ENCODE measurements around the gene DGKG.

The DGKG gene

DNA sequence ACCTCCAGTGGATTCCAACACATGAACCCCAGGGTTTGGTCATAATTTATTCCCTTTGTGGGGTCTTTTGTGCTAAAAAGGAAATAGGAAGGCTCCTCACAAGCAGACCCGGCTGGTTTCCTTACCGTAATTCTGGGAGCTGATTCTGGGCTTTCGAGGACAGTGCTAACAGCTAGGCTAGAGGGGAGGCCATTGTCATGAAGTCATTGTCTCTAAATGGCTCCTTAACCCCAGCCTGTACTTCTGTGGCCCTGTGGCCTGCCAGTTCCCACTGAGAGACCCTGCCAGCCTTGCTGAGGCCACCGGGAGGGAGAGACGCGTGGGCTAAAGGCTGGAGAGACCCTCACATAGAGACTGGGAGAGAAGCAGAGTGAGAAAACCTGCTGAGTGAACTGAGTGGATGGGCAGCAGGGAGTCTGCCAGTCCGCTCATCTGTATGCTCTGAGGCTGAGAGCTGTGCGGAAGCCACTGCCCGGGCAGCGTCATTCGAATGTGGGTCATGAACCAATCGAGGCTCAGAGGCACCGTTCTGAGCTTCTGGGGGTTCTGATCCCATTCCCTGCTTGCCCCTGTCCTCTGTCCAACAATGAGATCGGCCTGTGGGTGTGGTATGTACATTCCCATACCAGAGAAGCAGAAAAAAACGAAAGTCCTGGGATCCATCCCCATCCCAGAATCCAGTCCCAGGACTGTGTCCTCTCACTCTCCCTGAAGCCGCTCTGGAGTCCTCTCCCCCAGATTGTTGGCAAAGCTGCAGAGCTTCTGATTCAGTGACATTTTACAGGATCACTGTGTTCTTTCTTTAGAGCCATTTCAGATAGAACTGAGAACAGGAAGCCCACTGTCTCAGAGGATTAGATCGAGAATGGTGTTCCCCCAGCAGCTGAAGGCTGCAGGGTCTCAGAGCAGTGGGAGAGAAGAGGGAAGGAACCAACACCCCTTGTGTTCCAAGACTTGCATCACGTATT is 21.3 kb upstream of the DGKG start:
- FAIRE-seq, result no peak

DNA sequence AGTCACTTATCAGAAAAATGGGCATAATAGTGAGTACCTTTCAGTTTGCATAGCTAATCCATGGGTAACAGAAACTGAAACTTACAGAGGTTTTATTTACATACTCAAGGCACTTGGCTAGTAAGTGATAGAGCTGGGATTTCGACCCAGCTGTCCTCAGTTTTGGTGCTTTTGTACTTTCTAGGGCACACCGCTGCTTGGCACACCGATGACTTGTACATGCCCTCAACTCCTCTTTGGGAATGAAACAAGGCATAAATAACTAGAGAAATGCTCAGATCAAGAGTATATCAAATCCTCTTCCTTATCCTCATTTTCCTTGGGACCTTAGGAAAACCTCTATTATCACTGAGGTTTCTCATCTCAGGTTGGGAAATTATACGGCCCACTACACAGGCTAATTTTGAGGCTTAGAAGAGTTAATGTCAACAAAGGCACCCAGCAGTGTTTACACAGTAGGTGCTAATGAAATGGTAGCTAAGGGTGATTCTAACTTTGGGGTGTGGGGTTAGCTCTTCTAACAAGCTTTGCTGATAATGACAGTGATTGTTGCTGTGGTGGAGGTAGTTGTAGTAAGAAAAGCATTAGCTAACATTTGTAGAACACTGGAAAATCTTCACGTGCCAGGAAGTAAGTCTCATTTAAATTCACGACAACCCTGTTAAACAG is 20.3 kb upstream of the DGKG start:
- FAIRE-seq, result no peak
- no peak for DNase-seq (ENCODE audit: insufficient read length)
- no peak for TF ChIP-seq POLR2AphosphoS5 (IDR thresholded peaks at IDR 0.05; ENCODE audit: low read depth, low read length)
- no peak for TF ChIP-seq POLR2A (IDR thresholded peaks at IDR 0.05; ENCODE audit: low read depth, low read length)
- TF ChIP-seq TAF1 (IDR thresholded peaks at IDR 0.05; ENCODE audit: borderline replicate concordance, low read depth, low read length), result no peak

More for the DNA sequence above, 21.3 kb upstream of the DGKG start:
- TF ChIP-seq TAF1 (IDR thresholded peaks at IDR 0.05; ENCODE audit: borderline replicate concordance, low read depth, low read length) (no peak), POLR2AphosphoS5 (IDR thresholded peaks at IDR 0.05; ENCODE audit: low read depth, low read length) (no peak), POLR2A (IDR thresholded peaks at IDR 0.05; ENCODE audit: low read depth, low read length) (no peak)
- DNase-seq (ENCODE audit: insufficient read length), result no peak

DNA sequence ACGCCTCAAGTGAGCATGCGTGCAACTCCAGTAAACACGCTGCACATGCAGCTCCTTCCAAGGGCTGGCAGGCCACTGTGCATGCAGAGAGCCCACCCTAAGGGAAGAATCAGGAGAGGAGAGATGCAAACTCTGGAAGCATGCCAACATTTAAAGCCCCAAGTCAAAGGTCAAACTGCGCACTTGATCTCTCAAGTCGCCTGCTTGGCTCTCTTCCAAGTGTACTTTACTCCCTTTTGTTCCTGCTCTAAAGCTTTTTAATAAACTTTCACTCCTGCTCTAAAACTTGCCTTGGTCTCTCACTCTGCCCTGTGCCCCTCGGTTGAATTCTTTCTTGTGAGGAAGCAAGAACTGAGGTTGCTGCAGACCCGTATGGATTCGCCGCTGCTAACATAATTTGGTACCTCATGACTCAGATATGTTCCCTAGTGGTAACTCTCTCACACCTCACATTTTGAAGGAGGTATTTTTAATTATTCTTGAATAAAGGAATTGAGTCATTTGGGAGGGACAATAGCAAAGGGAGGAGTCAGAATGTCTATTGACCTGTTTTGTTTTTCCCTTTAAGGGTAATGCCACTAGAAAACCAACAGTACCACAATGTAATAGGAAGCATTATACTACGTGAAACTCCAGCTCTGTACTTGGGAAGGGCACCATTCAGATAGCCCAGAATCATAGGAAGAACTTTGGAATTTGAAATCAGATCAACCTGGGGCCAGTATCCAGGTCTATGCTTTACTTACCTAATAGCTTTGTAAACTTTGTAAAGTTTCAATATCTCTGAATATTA is 19.6 kb upstream of the DGKG start:
- DNase-seq (ENCODE audit: insufficient read length) (no peak), FAIRE-seq (no peak)
- TF ChIP-seq POLR2A (IDR thresholded peaks at IDR 0.05; ENCODE audit: low read depth, low read length) (no peak), POLR2AphosphoS5 (IDR thresholded peaks at IDR 0.05; ENCODE audit: low read depth, low read length) (no peak), TAF1 (IDR thresholded peaks at IDR 0.05; ENCODE audit: borderline replicate concordance, low read depth, low read length) (no peak)

GRCh38 chr3:186380622-186381380 is 18.8 kb upstream of the DGKG start:
- FAIRE-seq, result no peak

DNA sequence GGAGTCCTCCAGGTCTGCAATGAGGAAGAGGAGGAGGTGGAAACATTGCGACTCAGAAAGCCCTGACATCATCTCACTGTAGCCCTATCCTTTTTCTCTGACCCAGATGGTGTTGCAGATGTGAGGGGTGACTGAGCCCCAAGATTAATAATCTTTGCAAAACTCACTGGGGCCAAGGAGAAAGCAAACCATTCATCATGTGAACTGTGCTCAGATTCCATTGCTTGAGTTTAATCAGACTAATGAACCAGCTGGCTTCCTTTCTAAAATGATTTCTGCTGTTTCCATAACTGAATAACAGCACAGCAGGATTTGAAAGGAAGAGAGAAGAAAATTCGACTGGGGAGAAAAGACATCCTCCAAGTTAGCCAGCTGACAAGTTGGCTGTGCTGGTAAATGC is 13.4 kb upstream of the DGKG start:
- TF ChIP-seq POLR2AphosphoS5 (IDR thresholded peaks at IDR 0.05; ENCODE audit: low read depth, low read length), result no peak
- no peak for TF ChIP-seq TAF1 (IDR thresholded peaks at IDR 0.05; ENCODE audit: borderline replicate concordance, low read depth, low read length)
- TF ChIP-seq POLR2A (IDR thresholded peaks at IDR 0.05; ENCODE audit: low read depth, low read length), result no peak
- DNase-seq (ENCODE audit: insufficient read length) (no peak), FAIRE-seq (no peak)

More at GRCh38 chr3:186380622-186381380, 18.8 kb upstream of the DGKG start:
- TF ChIP-seq POLR2AphosphoS5 (IDR thresholded peaks at IDR 0.05; ENCODE audit: low read depth, low read length) (no peak), TAF1 (IDR thresholded peaks at IDR 0.05; ENCODE audit: borderline replicate concordance, low read depth, low read length) (no peak), POLR2A (IDR thresholded peaks at IDR 0.05; ENCODE audit: low read depth, low read length) (no peak)
- DNase-seq (ENCODE audit: insufficient read length), result no peak

GRCh38 chr3:186374376-186374775 is 12.3 kb upstream of the DGKG start:
- FAIRE-seq (no peak), DNase-seq (ENCODE audit: insufficient read length) (no peak)
- TF ChIP-seq TAF1 (IDR thresholded peaks at IDR 0.05; ENCODE audit: borderline replicate concordance, low read depth, low read length) (no peak), POLR2A (IDR thresholded peaks at IDR 0.05; ENCODE audit: low read depth, low read length) (no peak), POLR2AphosphoS5 (IDR thresholded peaks at IDR 0.05; ENCODE audit: low read depth, low read length) (no peak)

DNA sequence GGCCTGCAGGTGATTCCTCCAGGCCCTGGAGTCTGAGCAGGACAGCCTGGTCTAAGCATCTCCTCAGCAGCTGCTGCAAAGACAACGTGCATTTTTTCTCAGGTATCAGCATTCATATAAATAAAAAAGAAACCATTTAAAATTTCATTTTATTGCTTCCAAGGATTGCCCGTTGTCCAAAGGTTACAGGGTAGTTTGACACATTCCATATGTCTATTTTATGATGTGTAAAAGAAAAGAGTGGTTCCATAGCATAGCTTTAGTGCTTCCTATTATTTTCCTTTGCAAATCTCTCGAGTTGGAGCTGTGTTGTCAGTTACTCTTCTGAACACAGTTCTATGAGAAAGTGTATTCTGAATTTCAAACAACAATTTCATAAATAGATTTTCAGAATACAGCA is 7.2 kb upstream of the DGKG start:
- TF ChIP-seq POLR2A (IDR thresholded peaks at IDR 0.05; ENCODE audit: low read depth, low read length) (no peak), POLR2AphosphoS5 (IDR thresholded peaks at IDR 0.05; ENCODE audit: low read depth, low read length) (no peak), TAF1 (IDR thresholded peaks at IDR 0.05; ENCODE audit: borderline replicate concordance, low read depth, low read length) (no peak)
- no peak for DNase-seq (ENCODE audit: insufficient read length)
- FAIRE-seq, result no peak

GRCh38 chr3:186368717-186369116 is 6.7 kb upstream of the DGKG start:
- DNase-seq (ENCODE audit: insufficient read length) (no peak), FAIRE-seq (no peak)
- TF ChIP-seq POLR2AphosphoS5 (IDR thresholded peaks at IDR 0.05; ENCODE audit: low read depth, low read length), result no peak
- no peak for TF ChIP-seq POLR2A (IDR thresholded peaks at IDR 0.05; ENCODE audit: low read depth, low read length)
- no peak for TF ChIP-seq TAF1 (IDR thresholded peaks at IDR 0.05; ENCODE audit: borderline replicate concordance, low read depth, low read length)

- TF ChIP-seq POLR2A (IDR thresholded peaks at IDR 0.05; ENCODE audit: low read depth, low read length) (no peak), TAF1 (IDR thresholded peaks at IDR 0.05; ENCODE audit: borderline replicate concordance, low read depth, low read length) (no peak), POLR2AphosphoS5 (IDR thresholded peaks at IDR 0.05; ENCODE audit: low read depth, low read length) (no peak)
- FAIRE-seq (no peak), DNase-seq (ENCODE audit: insufficient read length) (no peak)
Measured at GRCh38 chr3:186368176-186368575, 6.1 kb upstream of the DGKG start.

- FAIRE-seq, result no peak
- TF ChIP-seq TAF1 (IDR thresholded peaks at IDR 0.05; ENCODE audit: borderline replicate concordance, low read depth, low read length) (no peak), POLR2AphosphoS5 (IDR thresholded peaks at IDR 0.05; ENCODE audit: low read depth, low read length) (no peak), POLR2A (IDR thresholded peaks at IDR 0.05; ENCODE audit: low read depth, low read length) (no peak)
Measured at GRCh38 chr3:186367631-186368030, 5.6 kb upstream of the DGKG start.

More at GRCh38 chr3:186367631-186368030, 5.6 kb upstream of the DGKG start:
- DNase-seq (ENCODE audit: insufficient read length), result no peak

All from GM12892 (cell line).